Stimulated activated CD4-positive, alpha-beta T cell treated with anti-CD3 and anti-CD28 coated beads, Interleukin-15, amount 100 ng/mL, for 48 hours (primary cell): ENCODE results near the gene EYA2.

Experiments
- DNase-seq, 2 donors: peaks; one replicate each; pipeline ENCODE4 v3.0.0-alpha.2; 2020; ENCODE audit warnings: low read depth in 2 of 2

Gene EYA2

GRCh38 chr20:47111576-47111975 is 216.9 kb downstream of the EYA2 start:
- no peak for DNase-seq

- no peak for DNase-seq
These were observed 218.9 kb downstream of the EYA2 start for GRCh38 chr20:47113362-47114109.

GRCh38 chr20:47115694-47116093 is 221.1 kb downstream of the EYA2 start:
- no peak for DNase-seq

GRCh38 chr20:47117371-47117770 is 222.7 kb downstream of the EYA2 start:
- DNase-seq: no peak

GRCh38 chr20:47117773-47118172 is 223.1 kb downstream of the EYA2 start:
- DNase-seq: no peak

GRCh38 chr20:47118206-47118605 is 223.6 kb downstream of the EYA2 start:
- DNase-seq: no peak

- DNase-seq: no peak
These were observed 224.0 kb downstream of the EYA2 start for GRCh38 chr20:47118641-47119040.

GRCh38 chr20:47120346-47120936 is 225.8 kb downstream of the EYA2 start:
- no peak for DNase-seq

GRCh38 chr20:47122560-47122959 is 227.9 kb downstream of the EYA2 start:
- no peak for DNase-seq

- DNase-seq: no peak
These were observed 229.6 kb downstream of the EYA2 start for GRCh38 chr20:47124181-47124717.

- no peak for DNase-seq
These were observed 230.8 kb downstream of the EYA2 start for GRCh38 chr20:47125508-47125757.

GRCh38 chr20:47125758-47126591 is 231.3 kb downstream of the EYA2 start:
- no peak for DNase-seq

- no peak for DNase-seq
These were observed 232.1 kb downstream of the EYA2 start for GRCh38 chr20:47126709-47127108.

GRCh38 chr20:47127546-47127945 is 232.9 kb downstream of the EYA2 start:
- no peak for DNase-seq

GRCh38 chr20:47127999-47128398 is 233.4 kb downstream of the EYA2 start:
- DNase-seq: no peak

- no peak for DNase-seq
These were observed 234.7 kb downstream of the EYA2 start for GRCh38 chr20:47129306-47129705.

GRCh38 chr20:47133809-47134456 is 239.3 kb downstream of the EYA2 start:
- DNase-seq: no peak

- no peak for DNase-seq
These were observed 242.1 kb downstream of the EYA2 start for GRCh38 chr20:47136782-47137181.

- no peak for DNase-seq
These were observed 242.7 kb downstream of the EYA2 start for GRCh38 chr20:47137231-47137870.

GRCh38 chr20:47139934-47140535 is 245.4 kb downstream of the EYA2 start:
- no peak for DNase-seq

GRCh38 chr20:47141350-47141921 is 246.8 kb downstream of the EYA2 start:
- no peak for DNase-seq
